ENCODE data around the gene C12orf75. TPM values are rescaled to one million over a fixed set of nuclear protein-coding genes. Genes with fewer than 3 reads are reported as not detected.
"Not testable (repeated sequence)": the region's sequence is repeated elsewhere in the genome, so short reads cannot be mapped to it uniquely, and the experiment has no call there.

The C12orf75 gene
- total RNA-seq, 4 donors from 2014 or later = 1.9 to 5.8 (median 4.3) TPM

DNA sequence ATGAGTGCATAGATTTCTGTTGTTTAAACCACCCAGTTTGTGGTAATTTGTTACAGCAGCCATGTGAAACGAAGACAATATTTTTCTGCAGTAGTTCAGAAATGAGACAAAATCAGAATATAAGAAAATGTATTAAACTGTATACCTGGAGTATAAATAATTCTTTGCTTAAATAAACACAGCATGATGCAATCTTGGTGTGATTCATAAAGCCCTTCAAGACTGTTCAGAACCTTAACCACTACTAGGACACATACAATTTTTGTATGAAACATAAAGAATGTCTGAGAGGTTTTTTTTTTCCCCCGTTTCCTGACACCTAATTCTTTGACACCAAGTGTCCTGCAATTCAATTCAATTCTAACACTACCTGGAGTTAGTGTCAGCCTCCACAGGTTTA lies 10.5 kb downstream of the C12orf75 start:
- intact Hi-C loops (cut with DNase I) = no loop called here
- Histone ChIP-seq H3K4me1 (no peaks in the 10 kb centered on the region), H3K36me3 (no peaks in the 10 kb centered on the region), H3K27me3 (no peaks in the 10 kb centered on the region), H3K9me3 (no peaks in the 10 kb centered on the region), H3K27ac (no peak overlapping the region), H3K4me3 (replicated peaks in 1 of 3) (no peak overlapping the region)
- TF ChIP-seq POLR2A (IDR thresholded peaks at IDR 0.05) = no peak
- TF ChIP-seq, protein P1, sequence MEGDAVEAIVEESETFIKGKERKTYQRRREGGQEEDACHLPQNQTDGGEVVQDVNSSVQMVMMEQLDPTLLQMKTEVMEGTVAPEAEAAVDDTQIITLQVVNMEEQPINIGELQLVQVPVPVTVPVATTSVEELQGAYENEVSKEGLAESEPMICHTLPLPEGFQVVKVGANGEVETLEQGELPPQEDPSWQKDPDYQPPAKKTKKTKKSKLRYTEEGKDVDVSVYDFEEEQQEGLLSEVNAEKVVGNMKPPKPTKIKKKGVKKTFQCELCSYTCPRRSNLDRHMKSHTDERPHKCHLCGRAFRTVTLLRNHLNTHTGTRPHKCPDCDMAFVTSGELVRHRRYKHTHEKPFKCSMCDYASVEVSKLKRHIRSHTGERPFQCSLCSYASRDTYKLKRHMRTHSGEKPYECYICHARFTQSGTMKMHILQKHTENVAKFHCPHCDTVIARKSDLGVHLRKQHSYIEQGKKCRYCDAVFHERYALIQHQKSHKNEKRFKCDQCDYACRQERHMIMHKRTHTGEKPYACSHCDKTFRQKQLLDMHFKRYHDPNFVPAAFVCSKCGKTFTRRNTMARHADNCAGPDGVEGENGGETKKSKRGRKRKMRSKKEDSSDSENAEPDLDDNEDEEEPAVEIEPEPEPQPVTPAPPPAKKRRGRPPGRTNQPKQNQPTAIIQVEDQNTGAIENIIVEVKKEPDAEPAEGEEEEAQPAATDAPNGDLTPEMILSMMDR (IDR thresholded peaks at IDR 0.05) = no peak
- WGBS, 2 donors = 97 to 99% methylated on average over 2 of the region's 2 CpGs
- DNase-seq = no peak

GRCh38 chr12:105341620-105342019 lies 11.1 kb downstream of the C12orf75 start:
- H3K9me3 ChIP-seq; DNase-seq; intact Hi-C loops (cut with DNase I); H3K4me1 ChIP-seq; H3K27me3 ChIP-seq; H3K27ac ChIP-seq; H3K4me3 ChIP-seq (replicated peaks in 1 of 3); H3K36me3 ChIP-seq: not testable (repeated sequence)
- 77 to 94% methylated on average over 1 of the region's 1 CpG for WGBS, 2 donors

GRCh38 chr12:105342464-105342863 lies 12.0 kb downstream of the C12orf75 start:
- no peak for DNase-seq
- H3K27ac ChIP-seq = no peak overlapping the region
- TF ChIP-seq POLR2A (IDR thresholded peaks at IDR 0.05) = no peak
- TF ChIP-seq, protein P1 (IDR thresholded peaks at IDR 0.05) = no peak
- H3K36me3 ChIP-seq = no peaks in the 10 kb centered on the region
- intact Hi-C loops (cut with DNase I) = no loop called here
- H3K9me3 ChIP-seq = no peaks in the 10 kb centered on the region
- no peaks in the 10 kb centered on the region for H3K4me1 ChIP-seq
- H3K4me3 ChIP-seq (replicated peaks in 1 of 3) = no peak overlapping the region
- H3K27me3 ChIP-seq = no peaks in the 10 kb centered on the region

DNA sequence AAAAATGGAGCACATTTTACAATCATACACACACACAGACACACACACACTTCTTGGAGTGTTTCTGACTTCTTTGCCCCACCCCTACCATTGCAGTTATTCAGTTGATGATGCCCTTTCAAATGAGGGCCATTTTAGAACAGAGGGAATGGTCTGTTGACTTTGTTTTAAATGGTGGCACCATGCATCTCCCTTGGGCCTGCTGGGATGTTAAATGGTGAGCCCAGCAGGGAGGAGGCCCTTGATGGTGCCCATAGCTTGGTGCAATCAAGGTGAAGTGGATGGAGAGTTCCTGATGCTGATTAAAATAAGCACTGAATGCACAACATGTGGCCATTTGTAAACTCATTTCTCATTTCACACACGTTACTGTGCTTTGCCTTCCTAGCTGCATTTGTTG lies 13.3 kb downstream of the C12orf75 start:
- Histone ChIP-seq H3K27me3 (no peaks in the 10 kb centered on the region), H3K36me3 (no peaks in the 10 kb centered on the region), H3K4me3 (replicated peaks in 1 of 3) (no peak overlapping the region), H3K27ac (no peak overlapping the region), H3K9me3 (no peaks in the 10 kb centered on the region), H3K4me1 (no peaks in the 10 kb centered on the region)
- intact Hi-C loops (cut with DNase I) = no loop called here
- no peak for DNase-seq
- 94 to 100% methylated on average over 1 of the region's 1 CpG for WGBS, 2 donors
- TF ChIP-seq, protein P1 (IDR thresholded peaks at IDR 0.05) = no peak
- TF ChIP-seq POLR2A (IDR thresholded peaks at IDR 0.05) = no peak

DNA sequence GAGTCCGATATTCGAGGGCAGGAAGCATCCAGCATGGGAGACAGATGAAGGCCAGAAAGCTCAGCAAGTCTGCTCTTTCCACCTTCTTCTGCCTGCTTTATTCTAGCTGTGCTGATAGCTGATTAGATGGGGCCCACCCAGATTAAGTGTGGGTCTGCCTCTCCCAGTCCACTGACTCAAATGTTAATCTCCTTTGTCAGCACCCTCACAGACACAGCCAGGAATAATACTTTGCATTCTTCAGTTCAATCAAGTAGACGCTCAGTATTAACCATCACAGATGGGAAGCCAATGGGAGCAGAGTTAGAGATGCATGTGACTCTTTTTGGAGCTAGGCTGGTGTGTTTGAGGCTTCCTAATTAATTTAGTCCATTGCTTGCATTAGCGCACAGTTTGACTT lies 17.0 kb downstream of the C12orf75 start:
- Histone ChIP-seq H3K27ac (no peak overlapping the region), H3K36me3 (no peaks in the 10 kb centered on the region), H3K4me3 (replicated peaks in 1 of 3) (no peak overlapping the region), H3K4me1 (peaks cover 0 to 5% of the 10 kb centered on the region in 2 donors), H3K9me3 (no peaks in the 10 kb centered on the region), H3K27me3 (no peaks in the 10 kb centered on the region)
- 81 to 92% methylated on average over 4 of the region's 4 CpGs for WGBS, 2 donors
- no peak for TF ChIP-seq POLR2A (IDR thresholded peaks at IDR 0.05)
- TF ChIP-seq, protein P1 (IDR thresholded peaks at IDR 0.05) = no peak
- no peak for DNase-seq
- intact Hi-C loops (cut with DNase I) = no loop called here

DNA sequence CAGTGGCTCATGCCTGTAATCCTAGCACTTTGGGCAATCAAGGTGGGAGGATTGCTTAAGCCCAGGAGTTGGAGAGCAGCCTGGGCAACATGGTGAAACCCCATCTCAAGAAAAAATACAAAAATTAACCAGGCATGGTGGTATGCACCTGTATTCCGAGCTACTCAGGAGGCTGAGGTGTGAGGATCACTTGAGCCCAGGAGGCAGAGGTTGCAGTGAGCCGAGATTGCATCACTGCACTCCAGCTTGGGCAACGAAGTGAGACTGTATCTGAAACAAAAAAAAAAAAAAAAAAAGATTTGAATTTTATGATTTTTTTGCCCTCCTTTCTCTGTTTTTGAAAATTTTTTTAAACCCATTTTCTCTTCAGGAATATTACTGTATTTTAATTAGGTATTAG lies 17.7 kb downstream of the C12orf75 start:
- no peak for TF ChIP-seq POLR2A (IDR thresholded peaks at IDR 0.05)
- TF ChIP-seq, protein P1 (IDR thresholded peaks at IDR 0.05) = no peak
- Histone ChIP-seq H3K9me3 (no peaks in the 10 kb centered on the region), H3K36me3 (no peaks in the 10 kb centered on the region), H3K27me3 (no peaks in the 10 kb centered on the region), H3K4me1 (peaks cover 0 to 9% of the 10 kb centered on the region in 2 donors), H3K4me3 (replicated peaks in 1 of 3) (no peak overlapping the region), H3K27ac (no peak overlapping the region)
- DNase-seq = no peak
- intact Hi-C loops (cut with DNase I) = no loop called here
- 82 to 91% methylated on average over 3 of the region's 3 CpGs for WGBS, 2 donors

Data from thyroid gland (tissue), 4 donors.